Thyroid gland (tissue), 4 donors: ENCODE results near the gene ITGAE. TPM values are rescaled to one million over a fixed set of nuclear protein-coding genes. Genes with fewer than 3 reads are reported as not detected.
A peak's percentile ranks its signal among the peaks of the same experiment; 100 is the strongest.

Experiments
- DNase-seq, 2 donors: peaks; one replicate each; pipeline ENCODE4 v3.0.0-alpha.2; 2019
- H3K27ac ChIP-seq, 3 donors: fragments of 200-600 bp; sonication (generic); 1 replicate in 2 of 3; 2 replicates in 1 of 3; pipeline ENCODE4 v1.5.1; 2016 to 2019; ENCODE audit warnings: mild to moderate bottlenecking in 1 of 3, moderate library complexity in 1 of 3
- H3K27me3 ChIP-seq: fragments of 200-600 bp; sonication (generic); one replicate; pipeline ENCODE4 v1.5.1; 2019
- H3K36me3 ChIP-seq, 2 donors: fragments of 200-600 bp; sonication (generic); one replicate each; pipeline ENCODE4 v1.5.1; 2016 to 2019
- H3K4me1 ChIP-seq, 2 donors: fragments of 200-600 bp; sonication (generic); one replicate each; pipeline ENCODE4 v1.5.1; 2017 to 2019
- H3K4me3 ChIP-seq, 3 donors: fragments of 200-600 bp; sonication (generic); replicated peaks in 1 of 3; 1 replicate in 2 of 3; 2 replicates in 1 of 3; pipeline ENCODE4 v1.5.1; 2016; ENCODE audit warnings: mild to moderate bottlenecking in 1 of 3
- H3K9me3 ChIP-seq: fragments of 200-600 bp; sonication (generic); one replicate; pipeline ENCODE4 v1.5.1; 2017
- POLR2A ChIP-seq, 2 donors: fragments of 450-650 bp; IDR thresholded peaks; one replicate each; pipeline ENCODE4 v1.6.1; 2017; ENCODE audit warnings: antibody characterized with exemption in 2 of 2, mild to moderate bottlenecking in 2 of 2, moderate library complexity in 1 of 2
- WGBS, 2 donors: methylation state at CpG; one replicate each; pipeline ENCODE4 v1.1.5; 2017; 5-methylcytosine and 5-hydroxymethylcytosine counted together
- intact Hi-C: fragments of 100-400 bp; cut with DNase I; formaldehyde crosslinking; loops from one replicate; pipeline ENCODE4 v1.15.1; 2023
- total RNA-seq, 4 donors: library from RNA; depleted of rRNA; stranded (reverse); fragments of >200 nt; gene quantifications; one replicate each; pipeline ENCODE4 v1.2.3, GENCODE V29; 2016
- TF ChIP-seq, protein P1 (sequence below), 6 experiments: fragments of 200-600 bp in 3 of 6; fragments of 450-650 bp in 3 of 6; sonication (generic) in 3 of 6; IDR thresholded peaks; one replicate each; pipeline ENCODE4 v1.5.1; 2016 to 2019; ENCODE audit warnings: antibody characterized with exemption in 6 of 6, mild to moderate bottlenecking in 2 of 6, inconsistent platforms in 1 of 6, moderate library complexity in 1 of 6

The ITGAE gene
- total RNA-seq, 4 donors from 2014 or later = 5.5 to 31.9 (median 19.4) TPM

DNA sequence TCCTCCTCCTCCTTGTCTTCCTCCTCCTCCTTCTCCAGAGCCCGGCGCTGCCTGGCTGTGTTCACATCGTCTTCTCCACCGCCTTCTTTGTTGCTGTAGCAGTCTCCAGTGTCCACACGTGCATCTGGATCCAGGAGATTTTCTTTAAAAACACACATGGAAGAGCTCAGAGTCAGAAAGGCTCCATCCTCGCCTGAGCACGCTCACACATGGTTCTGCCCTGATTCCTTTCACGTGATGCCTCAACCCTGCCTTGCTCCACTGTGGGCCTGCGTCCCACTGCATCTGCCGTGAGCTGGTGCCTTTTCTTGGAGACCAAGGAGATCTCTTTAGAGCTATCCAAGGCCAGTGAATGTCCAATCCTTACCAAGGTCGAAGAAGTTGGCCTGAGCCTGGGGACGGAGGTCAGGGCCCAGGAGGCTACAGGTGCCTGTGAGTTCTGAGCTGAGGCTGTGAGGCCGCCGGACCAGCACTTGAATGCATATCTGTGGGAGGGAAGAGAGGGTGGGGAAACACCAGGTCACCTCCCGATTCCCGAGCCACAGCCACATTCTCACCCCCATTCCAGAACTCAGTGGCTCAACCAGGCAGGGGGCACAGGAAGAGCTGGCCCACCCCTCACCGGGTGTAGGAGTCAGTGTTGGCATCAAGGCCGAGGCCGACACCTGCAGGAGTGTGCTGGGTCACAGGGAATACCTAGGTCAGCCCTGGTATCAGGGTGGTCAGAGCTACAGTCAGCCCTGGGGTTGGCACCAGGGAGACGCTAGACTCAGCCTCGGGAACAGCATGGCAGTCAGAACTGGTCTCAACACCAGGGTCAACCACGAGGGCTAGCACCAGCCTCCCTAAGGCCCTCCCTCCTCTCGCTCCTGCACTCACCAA lies 39.7 kb downstream of the ITGAE start:
- intact Hi-C loops = no loop called here
- no peak for TF ChIP-seq POLR2A (IDR thresholded peaks at IDR 0.05)
- TF ChIP-seq, protein P1, sequence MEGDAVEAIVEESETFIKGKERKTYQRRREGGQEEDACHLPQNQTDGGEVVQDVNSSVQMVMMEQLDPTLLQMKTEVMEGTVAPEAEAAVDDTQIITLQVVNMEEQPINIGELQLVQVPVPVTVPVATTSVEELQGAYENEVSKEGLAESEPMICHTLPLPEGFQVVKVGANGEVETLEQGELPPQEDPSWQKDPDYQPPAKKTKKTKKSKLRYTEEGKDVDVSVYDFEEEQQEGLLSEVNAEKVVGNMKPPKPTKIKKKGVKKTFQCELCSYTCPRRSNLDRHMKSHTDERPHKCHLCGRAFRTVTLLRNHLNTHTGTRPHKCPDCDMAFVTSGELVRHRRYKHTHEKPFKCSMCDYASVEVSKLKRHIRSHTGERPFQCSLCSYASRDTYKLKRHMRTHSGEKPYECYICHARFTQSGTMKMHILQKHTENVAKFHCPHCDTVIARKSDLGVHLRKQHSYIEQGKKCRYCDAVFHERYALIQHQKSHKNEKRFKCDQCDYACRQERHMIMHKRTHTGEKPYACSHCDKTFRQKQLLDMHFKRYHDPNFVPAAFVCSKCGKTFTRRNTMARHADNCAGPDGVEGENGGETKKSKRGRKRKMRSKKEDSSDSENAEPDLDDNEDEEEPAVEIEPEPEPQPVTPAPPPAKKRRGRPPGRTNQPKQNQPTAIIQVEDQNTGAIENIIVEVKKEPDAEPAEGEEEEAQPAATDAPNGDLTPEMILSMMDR (IDR thresholded peaks at IDR 0.05) = no peak
- Histone ChIP-seq H3K27ac (no peak overlapping the region), H3K4me1 (no peaks in the 10 kb centered on the region), H3K36me3 (no peaks in the 10 kb centered on the region), H3K4me3 (no peak overlapping the region), H3K9me3 (no peaks in the 10 kb centered on the region), H3K27me3 (no peaks in the 10 kb centered on the region)
- 83 to 84% methylated on average over 17 to 23 of the region's 23 CpGs for WGBS, 2 donors
- no peak for DNase-seq

DNA sequence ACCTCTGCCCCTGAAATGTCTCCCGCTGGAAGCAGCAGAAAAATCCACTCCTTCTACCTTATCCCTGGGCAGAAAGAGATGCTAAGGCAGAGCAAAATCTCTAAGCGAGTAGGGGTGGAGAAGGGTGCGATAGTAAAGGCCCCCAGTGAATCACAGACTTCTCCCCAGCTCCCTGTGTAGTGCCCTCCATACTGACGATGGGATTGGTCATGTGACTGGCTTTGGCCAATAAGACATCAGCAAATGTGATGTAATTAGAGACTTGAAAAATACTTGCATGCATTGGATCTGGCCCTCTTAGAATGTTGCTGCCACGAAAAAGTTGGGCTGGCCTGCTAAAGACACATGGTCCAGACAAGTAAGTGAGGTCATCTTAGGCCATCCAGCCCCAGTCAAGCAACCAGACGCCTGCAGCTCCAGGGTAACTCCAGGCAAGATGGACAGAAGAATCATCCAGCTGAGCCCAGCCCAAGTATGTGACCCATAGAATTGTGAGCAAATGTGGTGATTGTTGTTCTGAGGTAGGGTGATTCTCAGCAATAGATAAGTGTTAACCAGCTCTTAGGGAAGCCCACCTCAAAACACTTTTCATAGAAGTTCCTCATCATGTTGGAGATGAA lies 41.3 kb downstream of the ITGAE start:
- TF ChIP-seq, protein P1 (IDR thresholded peaks at IDR 0.05) = no peak
- no peak for TF ChIP-seq POLR2A (IDR thresholded peaks at IDR 0.05)
- Histone ChIP-seq H3K27me3 (no peaks in the 10 kb centered on the region), H3K4me1 (peaks cover 0 to 5% of the 10 kb centered on the region in 2 donors), H3K27ac (no peak overlapping the region), H3K4me3 (no peak overlapping the region), H3K36me3 (no peaks in the 10 kb centered on the region), H3K9me3 (no peaks in the 10 kb centered on the region)
- intact Hi-C loops = no loop called here
- no peak for DNase-seq
- WGBS, 2 donors = 83 to 87% methylated on average over 6 of the region's 6 CpGs

DNA sequence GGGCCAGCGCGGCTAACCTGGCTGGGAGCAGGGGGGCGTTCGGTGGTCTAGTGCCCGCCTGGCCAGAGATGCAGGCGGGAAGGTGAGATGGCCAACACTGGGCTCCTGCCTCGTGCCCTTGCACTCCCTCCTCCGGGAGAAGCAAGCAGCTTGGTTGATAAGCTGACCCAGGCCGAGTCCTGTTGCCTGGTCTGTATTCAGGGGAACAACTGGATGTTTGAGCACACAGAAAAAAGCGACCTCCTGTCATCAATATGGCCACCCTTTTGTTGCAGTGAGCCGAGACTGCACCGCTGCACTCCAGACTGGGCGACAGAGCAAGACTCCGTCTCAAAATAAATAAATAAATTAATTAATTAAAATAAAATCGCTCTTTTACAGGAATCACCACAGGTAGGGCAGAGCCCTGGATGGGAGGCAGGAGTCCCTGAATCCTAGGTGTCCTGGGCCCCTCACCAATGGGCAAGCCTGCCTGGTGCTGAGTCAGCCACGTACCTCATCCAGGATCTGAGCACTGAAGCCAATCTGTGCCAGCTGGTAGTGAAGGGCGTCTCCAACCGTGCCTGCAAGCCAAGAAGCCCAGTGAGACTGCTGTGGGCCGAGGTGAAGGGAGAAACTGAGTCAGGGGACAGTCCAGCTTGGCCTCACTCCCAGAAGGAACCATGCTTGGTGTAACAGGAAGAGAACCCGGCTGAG lies 45.5 kb downstream of the ITGAE start:
- 46 to 59% methylated on average over 16 of the region's 20 CpGs for WGBS, 2 donors
- intact Hi-C loops = no loop called here
- peak in 1 of 2 donors; percentile 10 for DNase-seq
- Histone ChIP-seq H3K27ac (peak overlapping the region in 1 of 3 donors; percentile 33), H3K4me3 (peak overlapping the region in 2 of 3 donors; percentile 35 to 40), H3K4me1 (peaks cover 0 to 8% of the 10 kb centered on the region in 2 donors), H3K27me3 (no peaks in the 10 kb centered on the region), H3K9me3 (no peaks in the 10 kb centered on the region), H3K36me3 (no peaks in the 10 kb centered on the region)
- TF ChIP-seq POLR2A (IDR thresholded peaks at IDR 0.05) = no peak
- TF ChIP-seq, protein P1 (IDR thresholded peaks at IDR 0.05) = no peak

DNA sequence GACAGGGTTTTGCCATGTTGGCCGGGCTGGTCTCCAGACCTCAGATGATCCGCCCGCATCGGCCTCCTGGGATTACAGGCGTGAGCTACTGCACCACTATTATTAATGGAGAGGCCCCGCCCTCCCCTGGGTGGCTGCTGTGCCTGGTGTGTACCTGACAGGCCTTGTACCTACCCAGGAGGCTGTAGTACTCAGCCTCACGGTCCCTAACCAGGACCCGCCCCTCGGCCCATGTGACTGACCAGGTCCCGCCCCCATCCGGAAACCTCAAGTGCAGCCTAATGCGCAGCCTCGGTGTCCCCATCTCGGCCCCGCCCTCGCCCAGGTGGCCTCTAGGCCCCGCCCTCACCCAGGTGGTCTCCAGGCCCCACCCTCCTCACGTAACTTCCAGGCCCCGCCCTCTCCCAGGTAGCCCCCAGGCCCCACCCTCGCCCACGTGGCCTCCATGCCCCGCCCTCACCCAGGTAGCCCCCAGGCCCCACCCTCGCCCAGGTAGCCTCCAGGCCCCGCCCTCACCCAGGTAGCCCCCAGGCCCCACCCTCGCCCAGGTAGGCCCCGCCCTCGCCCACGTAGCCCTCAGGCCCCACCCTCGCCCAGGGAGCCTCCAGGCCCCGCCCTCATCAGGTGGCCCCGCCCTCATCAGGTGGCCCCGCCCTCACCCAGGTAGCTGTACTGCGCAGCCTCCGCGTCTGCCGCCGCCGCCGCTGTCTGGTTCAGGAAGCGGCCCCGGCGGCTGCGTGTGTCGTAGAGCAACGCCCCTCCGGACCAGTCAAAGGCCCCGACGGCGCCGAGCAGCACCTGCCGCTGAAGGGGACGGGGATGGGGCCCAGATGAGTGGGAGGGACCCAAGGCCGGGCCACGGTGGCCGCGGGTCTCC lies 46.3 kb downstream of the ITGAE start:
- peak overlapping the region in 1 of 3 donors; percentile 33 for H3K27ac ChIP-seq
- TF ChIP-seq, protein P1 (IDR thresholded peaks at IDR 0.05) = no peak
- peak in 1 of 2 donors; percentile 78 for TF ChIP-seq POLR2A (IDR thresholded peaks at IDR 0.05)
- intact Hi-C loops = no loop called here
- peaks cover 0 to 8% of the 10 kb centered on the region in 2 donors for H3K4me1 ChIP-seq
- no peaks in the 10 kb centered on the region for H3K9me3 ChIP-seq
- 7 to 32% methylated on average over 12 to 40 of the region's 56 CpGs for WGBS, 2 donors
- no peaks in the 10 kb centered on the region for H3K36me3 ChIP-seq
- H3K4me3 ChIP-seq = peak overlapping the region in 2 of 3 donors; percentile 35 to 40
- H3K27me3 ChIP-seq = no peaks in the 10 kb centered on the region
- peak; percentile 91 to 95 for DNase-seq
